CD4-positive, alpha-beta memory T cell (primary cell): ENCODE results near the gene NEDD4. TPM values are rescaled to one million over a fixed set of nuclear protein-coding genes. Genes with fewer than 3 reads are reported as not detected.

Source experiments
- CTCF ChIA-PET: fragments of 350-600 bp; sonication (Branson Sonifier 250); formaldehyde crosslinking; loops from one replicate; lab custom pipeline; 2021; ENCODE audit warnings: inconsistent platforms; ENCODE audit not compliant: partially characterized antibody; lab: Charles Lee
- POLR2A ChIA-PET: fragments of 350-600 bp; sonication (Branson Sonifier 250); formaldehyde crosslinking; loops from one replicate; lab custom pipeline; 2021; ENCODE audit not compliant: partially characterized antibody; lab: Charles Lee
- DNase-seq, 5 donors: peaks; one replicate each; pipeline versions ENCODE4 v3.0.0 to v3.0.0-alpha.2; 2020 to 2022; ENCODE audit warnings: mixed read lengths in 1 of 5
- H3K27ac ChIP-seq: one replicate; pipeline ENCODE4 v1.7.0; 2013; ENCODE audit warnings: low read depth, low read length
- H3K27me3 ChIP-seq: 2 replicates; pipeline ENCODE4 v1.7.0; 2013; ENCODE audit warnings: mild to moderate bottlenecking, low read length, moderate library complexity; ENCODE audit not compliant: insufficient read depth
- H3K36me3 ChIP-seq: 2 replicates; pipeline ENCODE4 v1.7.0; 2013; ENCODE audit warnings: mild to moderate bottlenecking, low read length, moderate library complexity; ENCODE audit not compliant: insufficient read depth
- H3K4me1 ChIP-seq: 2 replicates; pipeline ENCODE4 v1.7.0; 2013; ENCODE audit warnings: mild to moderate bottlenecking, low read length, moderate library complexity; ENCODE audit not compliant: insufficient read depth
- H3K4me3 ChIP-seq, 2 donors: one replicate each; pipeline ENCODE4 v1.7.0; 2013; ENCODE audit warnings: low read length in 2 of 2, mild to moderate bottlenecking in 1 of 2
- H3K9me3 ChIP-seq, 2 donors: one replicate each; pipeline ENCODE4 v1.7.0; 2013; ENCODE audit warnings: low read length in 2 of 2, control low read depth in 1 of 2; ENCODE audit not compliant: control insufficient read depth in 1 of 2
- H3K27ac Mint-ChIP-seq, 7 donors: one replicate each; pipeline ENCODE4 v1.8.0; 2020 to 2021; ENCODE audit warnings: mixed read lengths in 7 of 7, mild to moderate bottlenecking in 6 of 7, inconsistent platforms in 3 of 7, moderate library complexity in 3 of 7
- H3K27me3 Mint-ChIP-seq, 2 donors: one replicate each; pipeline ENCODE4 v1.8.0; 2020 to 2021; ENCODE audit warnings: mixed read lengths in 2 of 2
- H3K36me3 Mint-ChIP-seq, 2 donors: one replicate each; pipeline ENCODE4 v1.8.0; 2020 to 2021; ENCODE audit warnings: mixed read lengths in 2 of 2, inconsistent platforms in 1 of 2, mild to moderate bottlenecking in 1 of 2
- H3K4me1 Mint-ChIP-seq, 4 donors: one replicate each; pipeline ENCODE4 v1.8.0; 2020 to 2021; ENCODE audit warnings: mixed read lengths in 4 of 4, mild to moderate bottlenecking in 1 of 4
- H3K4me3 Mint-ChIP-seq, 8 donors: one replicate each; pipeline ENCODE4 v1.8.0; 2020 to 2021; ENCODE audit warnings: mixed read lengths in 8 of 8, mild to moderate bottlenecking in 7 of 8, moderate library complexity in 6 of 8, inconsistent platforms in 3 of 8
- H3K9me3 Mint-ChIP-seq, 8 donors: one replicate each; pipeline ENCODE4 v1.8.0; 2020 to 2021; ENCODE audit warnings: mixed read lengths in 8 of 8, mild to moderate bottlenecking in 5 of 8, inconsistent platforms in 3 of 8, moderate library complexity in 1 of 8
- intact Hi-C: fragments of 100-400 bp; cut with micrococcal nuclease; formaldehyde crosslinking; loops from one replicate; pipeline ENCODE4 v1.15.1; 2023
- polyA plus RNA-seq, 2 donors: library from polyadenylated mRNA; unstranded; fragments of 300-500 nt; fragmentation: Illumina TruSeq; gene quantifications; one replicate each; pipeline ENCODE4 v1.2.3, GENCODE V29; 2021
- total RNA-seq, 2 experiments: library from RNA; stranded (reverse); gene quantifications; one replicate each; pipeline ENCODE4 v1.2.3, GENCODE V29; 2021

Gene NEDD4
- total and polyA plus RNA-seq, 4 experiments from 2014 or later = 3.7 to 5.8 (median 4.7) TPM

- ChIA-PET CTCF (interaction anchor here (1.4 kb wide), 1 partner anchor 11 kb away, joined by 3 read pairs; no protein-coding TSS in a partner anchor), POLR2A (no interaction called here)
- H3K4me3 Mint-ChIP-seq = no peak overlapping the region
- H3K27ac ChIP-seq = no peak overlapping the region
- H3K36me3 Mint-ChIP-seq = no peaks in the 10 kb centered on the region
- no peak overlapping the region for H3K27ac Mint-ChIP-seq
- no peaks in the 10 kb centered on the region for H3K4me1 Mint-ChIP-seq
- no peaks in the 10 kb centered on the region for H3K27me3 ChIP-seq
- H3K4me3 ChIP-seq = no peak overlapping the region
- intact Hi-C loops = no loop called here
- no peak for DNase-seq
- no peaks in the 10 kb centered on the region for H3K4me1 ChIP-seq
- no peaks in the 10 kb centered on the region for H3K9me3 ChIP-seq
- peaks cover 14 to 24% of the 10 kb centered on the region in 2 donors for H3K27me3 Mint-ChIP-seq
- peaks cover 0 to 6% (median 3%) of the 10 kb centered on the region in 8 donors for H3K9me3 Mint-ChIP-seq
- no peaks in the 10 kb centered on the region for H3K36me3 ChIP-seq
These were observed 193.9 kb downstream of the NEDD4 start for GRCh38 chr15:55799291-55800212.

GRCh38 chr15:55796321-55796965 is 197.0 kb downstream of the NEDD4 start:
- H3K4me1 ChIP-seq = no peaks in the 10 kb centered on the region
- Mint-ChIP-seq H3K4me1 (no peaks in the 10 kb centered on the region), H3K27ac (no peak overlapping the region), H3K9me3 (peaks cover 0 to 12% (median 6%) of the 10 kb centered on the region in 8 donors), H3K27me3 (peaks cover 11 to 22% of the 10 kb centered on the region in 2 donors), H3K4me3 (no peak overlapping the region), H3K36me3 (no peaks in the 10 kb centered on the region)
- no peaks in the 10 kb centered on the region for H3K9me3 ChIP-seq
- no peaks in the 10 kb centered on the region for H3K27me3 ChIP-seq
- CTCF ChIA-PET = interaction anchor here (1.1 to 1.4 kb wide), 2 partner anchors 9 to 12 kb away, joined by 3 read pairs; no protein-coding TSS in a partner anchor
- no peak for DNase-seq
- POLR2A ChIA-PET = no interaction called here
- no peak overlapping the region for H3K27ac ChIP-seq
- H3K36me3 ChIP-seq = no peaks in the 10 kb centered on the region
- intact Hi-C loops = no loop called here
- H3K4me3 ChIP-seq = no peak overlapping the region

- H3K36me3 Mint-ChIP-seq = no peaks in the 10 kb centered on the region
- no peak for DNase-seq
- Histone ChIP-seq H3K36me3 (no peaks in the 10 kb centered on the region), H3K4me3 (no peak overlapping the region), H3K27me3 (no peaks in the 10 kb centered on the region), H3K27ac (no peak overlapping the region), H3K4me1 (no peaks in the 10 kb centered on the region), H3K9me3 (no peaks in the 10 kb centered on the region)
- ChIA-PET CTCF (interaction anchor here (1.4 to 1.5 kb wide), 2 partner anchors 11 to 51 kb away, joined by 3 read pairs; no protein-coding TSS in a partner anchor), POLR2A (no interaction called here)
- intact Hi-C loops = no loop called here
- peaks cover 9 to 19% of the 10 kb centered on the region in 2 donors for H3K27me3 Mint-ChIP-seq
- no peak overlapping the region for H3K27ac Mint-ChIP-seq
- no peaks in the 10 kb centered on the region for H3K4me1 Mint-ChIP-seq
- peaks cover 0 to 12% (median 6%) of the 10 kb centered on the region in 8 donors for H3K9me3 Mint-ChIP-seq
- no peak overlapping the region for H3K4me3 Mint-ChIP-seq
These were observed 198.4 kb downstream of the NEDD4 start for GRCh38 chr15:55795031-55795430.

GRCh38 chr15:55791551-55792400 is 201.6 kb downstream of the NEDD4 start:
- H3K4me3 ChIP-seq = no peak overlapping the region
- Mint-ChIP-seq H3K27ac (no peak overlapping the region), H3K27me3 (peaks cover 12 to 18% of the 10 kb centered on the region in 2 donors), H3K4me3 (no peak overlapping the region), H3K4me1 (no peaks in the 10 kb centered on the region), H3K36me3 (no peaks in the 10 kb centered on the region), H3K9me3 (peaks cover 0 to 10% (median 6%) of the 10 kb centered on the region in 8 donors)
- CTCF ChIA-PET = interaction anchor here (1.4 kb wide), 1 partner anchor 17 kb away, joined by 6 read pairs; no protein-coding TSS in a partner anchor
- no peaks in the 10 kb centered on the region for H3K27me3 ChIP-seq
- no peak overlapping the region for H3K27ac ChIP-seq
- intact Hi-C loops = no loop called here
- no peaks in the 10 kb centered on the region for H3K9me3 ChIP-seq
- DNase-seq = no peak
- H3K36me3 ChIP-seq = no peaks in the 10 kb centered on the region
- POLR2A ChIA-PET = no interaction called here
- no peaks in the 10 kb centered on the region for H3K4me1 ChIP-seq

GRCh38 chr15:55789066-55789660 is 204.2 kb downstream of the NEDD4 start:
- H3K36me3 ChIP-seq = no peaks in the 10 kb centered on the region
- ChIA-PET POLR2A (no interaction called here), CTCF (interaction anchor here (0.8 to 2.0 kb wide), 6 partner anchors 11 to 264 kb away, joined by 3 to 11 read pairs (median 4); no protein-coding TSS in a partner anchor)
- no peak overlapping the region for H3K4me3 ChIP-seq
- no peaks in the 10 kb centered on the region for H3K27me3 ChIP-seq
- Mint-ChIP-seq H3K4me3 (no peak overlapping the region), H3K4me1 (no peaks in the 10 kb centered on the region), H3K27ac (no peak overlapping the region), H3K9me3 (peaks cover 0 to 5% (median 3%) of the 10 kb centered on the region in 8 donors), H3K36me3 (no peaks in the 10 kb centered on the region), H3K27me3 (peaks cover 10 to 16% of the 10 kb centered on the region in 2 donors)
- H3K9me3 ChIP-seq = no peaks in the 10 kb centered on the region
- H3K27ac ChIP-seq = no peak overlapping the region
- no peaks in the 10 kb centered on the region for H3K4me1 ChIP-seq
- DNase-seq = peak in 4 of 5 donors; percentile 9 to 37 (median 22)
- intact Hi-C loops = loop anchor here (5.0 kb wide), 1 partner anchor 58 kb away; no protein-coding TSS in a partner anchor

GRCh38 chr15:55786341-55786740 is 207.1 kb downstream of the NEDD4 start:
- DNase-seq = no peak
- Mint-ChIP-seq H3K36me3 (no peaks in the 10 kb centered on the region), H3K27me3 (peaks cover 13 to 23% of the 10 kb centered on the region in 2 donors), H3K4me3 (no peak overlapping the region), H3K27ac (no peak overlapping the region), H3K4me1 (no peaks in the 10 kb centered on the region), H3K9me3 (no peaks in the 10 kb centered on the region)
- H3K27me3 ChIP-seq = no peaks in the 10 kb centered on the region
- H3K9me3 ChIP-seq = no peaks in the 10 kb centered on the region
- no peak overlapping the region for H3K4me3 ChIP-seq
- H3K36me3 ChIP-seq = no peaks in the 10 kb centered on the region
- H3K27ac ChIP-seq = no peak overlapping the region
- CTCF ChIA-PET = no interaction called here
- no peaks in the 10 kb centered on the region for H3K4me1 ChIP-seq
- intact Hi-C loops = loop anchor here (5.0 kb wide), 1 partner anchor 61 kb away; no protein-coding TSS in a partner anchor
- POLR2A ChIA-PET = no interaction called here
